Activated naive CD4-positive, alpha-beta T cell treated with anti-CD3 and anti-CD28 coated beads, Interleukin-2, amount 10 ng/mL, durations not matched to agents 7 days and 5 days (primary cell): ENCODE data around the gene UBE2J1.

Experiments
- CTCF ChIA-PET: fragments of 350-600 bp; sonication (Branson Sonifier 250); formaldehyde crosslinking; loops from one replicate; lab custom pipeline; 2021; ENCODE audit warnings: antibody characterized with exemption; lab: Charles Lee
- DNase-seq: peaks from one replicate; pipeline ENCODE4 v3.0.0-alpha.2; 2020
- H3K27ac Mint-ChIP-seq: one replicate; pipeline ENCODE4 v1.8.0; 2021; ENCODE audit warnings: mild to moderate bottlenecking, moderate library complexity, mixed read lengths
- H3K27me3 Mint-ChIP-seq: one replicate; pipeline ENCODE4 v1.8.0; 2021; ENCODE audit warnings: mild to moderate bottlenecking, mixed read lengths
- H3K36me3 Mint-ChIP-seq: one replicate; pipeline ENCODE4 v1.8.0; 2021; ENCODE audit warnings: mixed read lengths
- H3K4me1 Mint-ChIP-seq: one replicate; pipeline ENCODE4 v1.8.0; 2021; ENCODE audit warnings: mixed read lengths
- H3K4me3 Mint-ChIP-seq: one replicate; pipeline ENCODE4 v1.8.0; 2021; ENCODE audit warnings: mild to moderate bottlenecking, moderate library complexity, mixed read lengths
- H3K9me3 Mint-ChIP-seq: one replicate; pipeline ENCODE4 v1.8.0; 2021; ENCODE audit warnings: mixed read lengths

The UBE2J1 gene

DNA sequence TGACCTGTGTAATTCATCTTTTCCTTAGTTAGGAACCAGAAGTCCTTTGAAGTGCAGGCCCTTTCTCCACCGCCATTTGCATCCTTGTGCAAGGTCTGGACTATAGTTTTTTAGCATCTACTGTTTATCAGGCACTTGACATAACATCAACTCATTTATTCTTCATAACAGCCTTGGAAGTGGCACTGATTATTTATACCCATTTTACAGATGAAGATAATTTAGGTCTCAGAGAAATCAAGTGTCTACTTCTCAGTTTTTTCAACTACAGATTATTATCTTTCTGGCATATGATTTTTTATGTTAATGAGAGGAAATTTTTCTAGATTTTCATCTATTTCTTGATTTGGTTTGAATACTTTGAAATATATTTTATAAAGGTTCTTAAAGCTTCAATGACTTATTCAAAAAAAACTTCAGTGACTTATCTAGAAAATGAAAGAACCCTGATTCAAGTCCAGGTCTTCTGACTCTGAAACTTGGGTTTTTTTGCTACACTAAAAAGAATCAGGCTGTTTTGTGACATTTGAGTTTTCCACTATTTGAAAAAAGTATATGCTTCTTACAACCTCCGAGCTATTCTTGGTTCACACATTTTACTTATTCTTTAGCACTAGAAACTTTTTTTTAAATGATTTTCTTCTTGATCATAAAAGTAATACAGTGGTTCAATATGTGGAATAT lies 3.1 kb upstream of the UBE2J1 start:
- H3K4me3 Mint-ChIP-seq = no peak overlapping the region
- no peaks in the 10 kb centered on the region for H3K9me3 Mint-ChIP-seq
- H3K36me3 Mint-ChIP-seq = peaks cover 3% of the 10 kb centered on the region
- CTCF ChIA-PET = interaction anchor here (0.6 to 2.1 kb wide), 4 partner anchors 12 to 372 kb away, joined by 4 to 11 read pairs (median 5); no protein-coding TSS in a partner anchor
- H3K27ac Mint-ChIP-seq = peak overlapping the region; percentile 60
- H3K4me1 Mint-ChIP-seq = peaks cover 72% of the 10 kb centered on the region
- H3K27me3 Mint-ChIP-seq = no peaks in the 10 kb centered on the region
- DNase-seq = no peak

GRCh38 chr6:89353702-89354392 lies 1.3 kb upstream of the UBE2J1 start:
- Mint-ChIP-seq H3K4me3 (peak overlapping the region; percentile 96), H3K27ac (peak overlapping the region; percentile 84), H3K27me3 (no peaks in the 10 kb centered on the region), H3K9me3 (no peaks in the 10 kb centered on the region), H3K4me1 (peaks cover 77% of the 10 kb centered on the region), H3K36me3 (peaks cover 13% of the 10 kb centered on the region)
- DNase-seq = no peak
- CTCF ChIA-PET = interaction anchor here (0.8 to 1.7 kb wide), 3 partner anchors 18 to 833 kb away, joined by 3 to 11 read pairs (median 5); no protein-coding TSS in a partner anchor

DNA sequence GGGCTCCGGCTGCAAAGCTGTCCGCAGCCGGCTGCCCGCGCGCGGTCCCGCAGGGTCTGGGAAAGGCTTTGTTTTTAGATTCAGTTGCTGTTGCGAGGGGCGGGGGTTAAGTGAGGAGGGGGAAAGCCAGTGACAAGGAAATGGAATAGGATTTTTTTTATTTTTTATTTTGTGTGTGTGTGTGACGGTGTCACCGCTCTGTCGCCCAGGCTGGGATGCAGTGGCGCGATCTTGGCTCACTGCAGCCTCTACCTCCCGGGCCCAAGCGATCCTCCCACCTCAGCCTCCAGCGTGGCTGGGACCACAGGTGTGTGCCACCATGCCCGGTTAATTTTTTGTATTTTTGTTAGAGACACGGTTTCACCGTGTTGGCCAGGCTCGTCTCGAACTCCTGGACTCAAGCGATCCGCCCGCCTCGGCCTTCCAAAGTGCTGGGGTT lies 615 bp upstream of the UBE2J1 start:
- CTCF ChIA-PET = interaction anchor here (1.0 to 1.4 kb wide), 3 partner anchors 10 to 19 kb away, joined by 3 to 7 read pairs (median 5); no protein-coding TSS in a partner anchor
- Mint-ChIP-seq H3K27ac (peak overlapping the region; percentile 84), H3K4me1 (peaks cover 78% of the 10 kb centered on the region), H3K27me3 (no peaks in the 10 kb centered on the region), H3K36me3 (peaks cover 18% of the 10 kb centered on the region), H3K9me3 (no peaks in the 10 kb centered on the region), H3K4me3 (peak overlapping the region; percentile 96)
- no peak for DNase-seq

DNA sequence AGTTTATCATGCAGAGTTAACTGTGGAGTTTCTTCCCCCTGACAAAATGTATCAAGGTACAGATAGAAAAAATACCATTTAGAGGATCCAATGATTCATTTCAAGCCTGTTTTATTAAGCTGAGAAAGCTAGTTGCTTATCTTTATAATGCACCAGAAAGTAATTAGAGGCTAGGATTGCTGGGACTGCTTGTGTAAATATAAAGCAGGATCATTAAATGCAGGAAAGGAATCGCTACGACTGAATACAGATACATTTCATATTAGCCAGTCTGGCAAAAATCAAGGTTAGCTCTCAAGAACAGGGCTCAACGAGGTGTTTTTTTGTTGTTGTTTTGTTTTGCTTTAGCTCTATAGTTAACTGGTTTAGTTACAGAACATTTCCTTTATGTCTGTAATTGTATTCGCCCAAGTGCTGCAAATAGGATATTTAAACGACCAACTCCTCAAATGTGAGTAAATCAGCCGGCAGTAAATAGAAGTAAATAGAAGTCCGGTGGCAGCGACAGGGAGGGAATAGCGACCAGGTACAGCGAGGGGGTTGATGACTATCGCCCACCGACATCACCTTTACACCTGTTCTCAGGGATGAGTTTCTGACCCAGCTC lies 748 bp downstream of the UBE2J1 start:
- H3K27me3 Mint-ChIP-seq = no peaks in the 10 kb centered on the region
- peaks cover 68% of the 10 kb centered on the region for H3K4me1 Mint-ChIP-seq
- no peaks in the 10 kb centered on the region for H3K9me3 Mint-ChIP-seq
- peaks cover 18% of the 10 kb centered on the region for H3K36me3 Mint-ChIP-seq
- CTCF ChIA-PET = interaction anchor here (1.2 to 1.8 kb wide), 7 partner anchors 15 to 369 kb away, joined by 3 to 19 read pairs (median 4); no protein-coding TSS in a partner anchor
- H3K4me3 Mint-ChIP-seq = peak overlapping the region; percentile 96
- H3K27ac Mint-ChIP-seq = peak overlapping the region; percentile 93
- no peak for DNase-seq

GRCh38 chr6:89350281-89350966 lies 2.1 kb downstream of the UBE2J1 start:
- Mint-ChIP-seq H3K4me3 (peak overlapping the region; percentile 96), H3K36me3 (peaks cover 18% of the 10 kb centered on the region), H3K27ac (peak overlapping the region; percentile 93), H3K27me3 (no peaks in the 10 kb centered on the region), H3K9me3 (no peaks in the 10 kb centered on the region), H3K4me1 (peaks cover 56% of the 10 kb centered on the region)
- CTCF ChIA-PET = interaction anchor here (0.6 to 2.5 kb wide), 10 partner anchors 17 to 367 kb away, joined by 3 to 19 read pairs (median 4); no protein-coding TSS in a partner anchor
- no peak for DNase-seq

- CTCF ChIA-PET = interaction anchor here (1.5 to 2.5 kb wide), 2 partner anchors 23 to 28 kb away, joined by 5 to 13 read pairs; no protein-coding TSS in a partner anchor
- H3K27ac Mint-ChIP-seq = no peak overlapping the region
- no peak for DNase-seq
- H3K27me3 Mint-ChIP-seq = no peaks in the 10 kb centered on the region
- H3K36me3 Mint-ChIP-seq = peaks cover 20% of the 10 kb centered on the region
- no peaks in the 10 kb centered on the region for H3K9me3 Mint-ChIP-seq
- peaks cover 51% of the 10 kb centered on the region for H3K4me1 Mint-ChIP-seq
- H3K4me3 Mint-ChIP-seq = no peak overlapping the region
Measured at GRCh38 chr6:89348372-89348771, 4.2 kb downstream of the UBE2J1 start.

DNA sequence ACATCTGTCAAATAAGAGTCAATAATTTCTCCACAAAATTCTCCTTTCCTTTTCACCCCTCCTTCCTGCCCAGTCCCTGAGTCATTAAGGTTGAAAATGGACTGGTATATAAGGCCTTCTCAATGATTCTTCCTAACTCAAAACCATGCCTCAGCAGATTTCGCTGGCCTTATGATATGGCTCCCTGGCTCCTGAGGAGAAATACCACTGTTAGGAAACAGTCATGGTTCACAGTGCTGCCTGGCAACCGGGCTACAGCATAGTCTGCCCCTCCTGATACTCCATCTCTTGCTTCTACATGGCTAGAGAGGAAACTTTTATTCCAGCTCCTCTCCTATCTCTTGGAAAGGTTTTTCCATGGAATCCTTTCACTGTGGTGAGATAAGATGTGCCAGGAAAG lies 4.7 kb downstream of the UBE2J1 start:
- no peak for DNase-seq
- H3K27ac Mint-ChIP-seq = no peak overlapping the region
- H3K9me3 Mint-ChIP-seq = no peaks in the 10 kb centered on the region
- H3K36me3 Mint-ChIP-seq = peaks cover 21% of the 10 kb centered on the region
- no peaks in the 10 kb centered on the region for H3K27me3 Mint-ChIP-seq
- CTCF ChIA-PET = interaction anchor here (1.0 to 1.6 kb wide), 2 partner anchors 13 to 365 kb away, joined by 4 to 5 read pairs; no protein-coding TSS in a partner anchor
- H3K4me1 Mint-ChIP-seq = peaks cover 48% of the 10 kb centered on the region
- no peak overlapping the region for H3K4me3 Mint-ChIP-seq

- Mint-ChIP-seq H3K4me1 (peaks cover 42% of the 10 kb centered on the region), H3K36me3 (peaks cover 24% of the 10 kb centered on the region), H3K4me3 (no peak overlapping the region), H3K27me3 (no peaks in the 10 kb centered on the region), H3K27ac (no peak overlapping the region), H3K9me3 (no peaks in the 10 kb centered on the region)
- CTCF ChIA-PET = interaction anchor here (0.6 to 1.6 kb wide), 2 partner anchors 262 to 364 kb away, joined by 3 to 4 read pairs; no protein-coding TSS in a partner anchor
- DNase-seq = no peak
Measured at GRCh38 chr6:89346433-89346832, 6.1 kb downstream of the UBE2J1 start.

DNA sequence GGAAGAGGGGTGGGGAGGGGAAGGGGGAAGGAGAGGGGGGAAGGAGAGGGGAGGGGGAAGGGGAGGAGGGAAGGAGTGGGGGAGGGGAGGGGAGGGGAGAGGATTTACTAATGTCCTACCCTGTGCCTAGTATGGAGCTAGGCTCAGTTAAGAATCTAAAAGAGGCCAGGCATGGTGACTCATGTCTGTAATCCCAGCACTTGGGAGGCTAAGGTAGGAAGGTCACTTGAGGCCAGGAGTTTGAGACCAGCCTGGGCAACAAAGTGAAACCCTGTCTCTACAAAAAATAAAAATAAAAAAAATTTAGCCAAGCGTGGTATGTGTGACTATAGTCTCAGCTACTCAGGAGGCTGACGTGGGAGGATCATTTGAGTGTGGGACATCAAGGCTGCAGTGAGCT lies 13.0 kb downstream of the UBE2J1 start:
- H3K27ac Mint-ChIP-seq = no peak overlapping the region
- H3K4me1 Mint-ChIP-seq = peaks cover 10% of the 10 kb centered on the region
- DNase-seq = no peak
- no peaks in the 10 kb centered on the region for H3K27me3 Mint-ChIP-seq
- CTCF ChIA-PET = no interaction called here
- H3K9me3 Mint-ChIP-seq = no peaks in the 10 kb centered on the region
- no peak overlapping the region for H3K4me3 Mint-ChIP-seq
- peaks cover 42% of the 10 kb centered on the region for H3K36me3 Mint-ChIP-seq

GRCh38 chr6:89335164-89335563 lies 17.4 kb downstream of the UBE2J1 start:
- no peak for DNase-seq
- peaks cover 4% of the 10 kb centered on the region for H3K4me1 Mint-ChIP-seq
- H3K4me3 Mint-ChIP-seq = no peak overlapping the region
- no peaks in the 10 kb centered on the region for H3K9me3 Mint-ChIP-seq
- CTCF ChIA-PET = interaction anchor here (1.1 kb wide), 1 partner anchor 12 kb away, joined by 5 read pairs; no protein-coding TSS in a partner anchor
- peaks cover 45% of the 10 kb centered on the region for H3K36me3 Mint-ChIP-seq
- no peak overlapping the region for H3K27ac Mint-ChIP-seq
- H3K27me3 Mint-ChIP-seq = no peaks in the 10 kb centered on the region

DNA sequence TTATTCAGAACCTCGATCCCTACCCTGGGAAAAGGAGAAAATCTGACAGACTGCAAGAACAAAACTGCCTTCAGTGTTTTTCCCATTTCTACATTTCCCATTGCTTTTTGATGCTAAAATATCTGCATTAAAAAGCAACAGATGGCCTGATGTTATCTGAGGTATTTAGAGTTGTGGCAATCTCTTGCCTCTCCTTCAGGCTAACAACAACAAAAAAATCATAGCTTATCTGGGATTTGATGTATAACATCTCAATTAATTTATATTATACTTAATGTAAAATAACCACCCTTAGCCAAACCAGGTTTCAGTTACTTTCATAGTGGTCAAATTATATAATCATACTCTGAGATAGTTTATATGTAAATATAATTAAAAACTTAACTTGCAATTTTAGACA lies 21.6 kb downstream of the UBE2J1 start:
- Mint-ChIP-seq H3K9me3 (no peaks in the 10 kb centered on the region), H3K36me3 (peaks cover 43% of the 10 kb centered on the region), H3K4me1 (no peaks in the 10 kb centered on the region), H3K27ac (no peak overlapping the region), H3K27me3 (no peaks in the 10 kb centered on the region), H3K4me3 (no peak overlapping the region)
- DNase-seq = no peak
- CTCF ChIA-PET = no interaction called here

GRCh38 chr6:89328976-89329375 lies 23.5 kb downstream of the UBE2J1 start:
- DNase-seq = no peak
- CTCF ChIA-PET = interaction anchor here (1.5 kb wide), 1 partner anchor 9 kb away, joined by 3 read pairs; no protein-coding TSS in a partner anchor
- Mint-ChIP-seq H3K27ac (no peak overlapping the region), H3K4me3 (no peak overlapping the region), H3K36me3 (peaks cover 46% of the 10 kb centered on the region), H3K27me3 (no peaks in the 10 kb centered on the region), H3K4me1 (no peaks in the 10 kb centered on the region), H3K9me3 (no peaks in the 10 kb centered on the region)

- no peak overlapping the region for H3K27ac Mint-ChIP-seq
Measured at GRCh38 chr6:89324304-89324703, 28.2 kb downstream of the UBE2J1 start.

More at GRCh38 chr6:89324304-89324703, 28.2 kb downstream of the UBE2J1 start:
- H3K4me1 Mint-ChIP-seq = no peaks in the 10 kb centered on the region
- no peaks in the 10 kb centered on the region for H3K9me3 Mint-ChIP-seq
- H3K4me3 Mint-ChIP-seq = no peak overlapping the region
- no peaks in the 10 kb centered on the region for H3K27me3 Mint-ChIP-seq
- peaks cover 43% of the 10 kb centered on the region for H3K36me3 Mint-ChIP-seq
- no peak for DNase-seq
- CTCF ChIA-PET = no interaction called here
